ENCODE measurements around the gene IL1RAPL2. TPM values are rescaled to one million over a fixed set of nuclear protein-coding genes. Genes with fewer than 3 reads are reported as not detected.

The IL1RAPL2 gene
- total and polyA plus RNA-seq, 2 of the 8 experiments (the other 6 are each of a cell fraction or from before 2014, with no cell fraction given) = 0.20 to 1.3 TPM

DNA sequence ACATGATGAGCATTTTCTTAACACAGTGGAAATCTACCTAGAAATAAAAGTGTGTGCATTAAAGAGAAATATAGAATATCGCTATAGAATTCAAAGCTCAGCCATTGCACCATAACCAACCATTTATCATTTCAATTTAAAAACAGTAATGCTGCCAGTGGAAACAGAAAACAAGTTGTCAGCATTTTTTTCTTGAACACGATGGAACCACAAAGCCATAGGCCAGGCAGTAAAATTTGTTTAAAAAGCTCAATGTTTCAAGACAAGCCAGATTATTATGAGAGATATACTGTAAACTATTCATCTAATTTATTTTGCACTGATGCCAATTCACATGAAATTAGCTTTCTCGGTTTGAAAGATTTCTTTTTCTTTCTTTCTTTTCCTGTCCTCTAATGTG, 1209.7 kb downstream of the IL1RAPL2 start (continued):
- no peak for TF ChIP-seq CHD2 (IDR thresholded peaks at IDR 0.05; ENCODE audit: low read length)
- no peak for TF ChIP-seq TEAD4 (IDR thresholded peaks at IDR 0.05; ENCODE audit: low read depth, low read length)

Data from H1 (cell line).